BJ (cell line): ENCODE results near the gene CCL3. TPM values are rescaled to one million over a fixed set of nuclear protein-coding genes. Genes with fewer than 3 reads are reported as not detected.

ENCODE experiments used
- CTCF ChIA-PET: fragments of 350-600 bp; formaldehyde crosslinking; extraction: SDS; loops from one replicate; lab custom pipeline; 2021; ENCODE audit warnings: antibody characterized with exemption, inconsistent platforms; lab: Yijun Ruan, JAX
- POLR2A ChIA-PET: fragments of 300-600 bp; sonication (Branson Sonifier 250); formaldehyde crosslinking; extraction: SDS; loops from one replicate; lab custom pipeline; 2021; ENCODE audit warnings: antibody characterized with exemption; lab: Charles Lee
- DNase-seq: peaks from one replicate; pipeline ENCODE4 v3.0.0-alpha.2; 2011; ENCODE audit warnings: low read depth
- H3K27me3 ChIP-seq: 2 replicates; pipeline ENCODE4 v1.6.0; 2011; ENCODE audit warnings: low read length; ENCODE audit not compliant: control insufficient read depth, insufficient read depth
- H3K36me3 ChIP-seq: 2 replicates; pipeline ENCODE4 v1.5.1; 2011; ENCODE audit warnings: low read length; ENCODE audit not compliant: control insufficient read depth, insufficient read depth
- H3K4me3 ChIP-seq: 2 replicates; pipeline ENCODE4 v1.5.1; 2011; ENCODE audit warnings: low read depth, mild to moderate bottlenecking, control low read depth, low read length
- CTCF ChIP-seq: IDR thresholded peaks from 2 replicates; pipeline ENCODE4 v1.5.1; 2011; ENCODE audit warnings: low read depth, mild to moderate bottlenecking, control low read depth, inconsistent platforms, low read length, moderate library complexity; ENCODE audit not compliant: insufficient read depth
- polyA plus RNA-seq: library from polyadenylated mRNA; depleted of rRNA; stranded (reverse); fragments of >200 nt; gene quantifications from 2 replicates; pipeline ENCODE4 v1.2.3, GENCODE V29; 2011; rRNA removed
- small RNA-seq: library from RNA; depleted of rRNA; stranded (forward); fragments of <200 nt; gene quantifications from one replicate; pipeline ENCODE3, GENCODE V24; 2012; ENCODE audit warnings: low replicate concordance, low read depth; ENCODE audit not compliant: insufficient read length

The CCL3 gene
- polyA plus RNA-seq, 1 experiment: not detected

GRCh38 chr17:36055171-36055570 is 34.8 kb downstream of the CCL3 start:
- Histone ChIP-seq H3K4me3 (no peak overlapping the region), H3K36me3 (no peaks in the 10 kb centered on the region), H3K27me3 (no peaks in the 10 kb centered on the region)
- no peak for TF ChIP-seq CTCF
- POLR2A ChIA-PET: no interaction called here
- CTCF ChIA-PET: no interaction called here
- DNase-seq: no peak

- no peak for DNase-seq
- H3K4me3 ChIP-seq: no peak overlapping the region
- ChIA-PET POLR2A (no interaction called here), CTCF (interaction anchor here (1.9 kb wide), 1 partner anchor 80 kb away, joined by 5 read pairs; no protein-coding TSS in a partner anchor)
- H3K36me3 ChIP-seq: no peaks in the 10 kb centered on the region
- no peaks in the 10 kb centered on the region for H3K27me3 ChIP-seq
- no peak for TF ChIP-seq CTCF
Measured at GRCh38 chr17:36049643-36050042, 40.3 kb downstream of the CCL3 start.

- TF ChIP-seq CTCF: no peak
- no peak overlapping the region for H3K4me3 ChIP-seq
- CTCF ChIA-PET: interaction anchor here (0.9 to 1.9 kb wide), 2 partner anchors 39 to 79 kb away, joined by 3 to 5 read pairs; no protein-coding TSS in a partner anchor
- POLR2A ChIA-PET: no interaction called here
- no peaks in the 10 kb centered on the region for H3K27me3 ChIP-seq
- DNase-seq: no peak
- H3K36me3 ChIP-seq: no peaks in the 10 kb centered on the region
Measured at GRCh38 chr17:36048066-36048465, 41.9 kb downstream of the CCL3 start.

Small RNAs within 50 kb of the gene (small RNA-seq; reads per million reads assigned to genes)
- gene RN7SL301P: not detected

Other genes with a start within 250 kb of the CCL3 start
- not detected in 2 replicates for gene HEATR9, start 221.3 kb downstream of the CCL3 start, polyA plus RNA-seq
- gene CCL5, start 209.8 kb downstream of the CCL3 start, polyA plus RNA-seq: 0.16 TPM in 2 replicates
- gene RDM1, start 159.4 kb downstream of the CCL3 start, polyA plus RNA-seq: 0.17 and 0.20 TPM in 2 replicates
- gene LYZL6, start 146.4 kb downstream of the CCL3 start, polyA plus RNA-seq: not detected in 2 replicates
- gene CCL16, start 108.6 kb downstream of the CCL3 start, polyA plus RNA-seq: not detected in 2 replicates
- gene CCL14, start 103.4 kb downstream of the CCL3 start, polyA plus RNA-seq: not detected in 2 replicates
- gene CCL15, start 88.6 kb downstream of the CCL3 start, polyA plus RNA-seq: not detected in 2 replicates
- not detected in 2 replicates for gene CCL23, start 72.2 kb downstream of the CCL3 start, polyA plus RNA-seq
- not detected in 2 replicates for gene CCL18, start 25.9 kb downstream of the CCL3 start, polyA plus RNA-seq
- gene CCL4, start 13.7 kb upstream of the CCL3 start, polyA plus RNA-seq: not detected in 2 replicates
- gene TBC1D3B, start 86.5 kb upstream of the CCL3 start, polyA plus RNA-seq: 1.4 and 2.3 TPM in 2 replicates
- not detected in 2 replicates for gene CCL3L1, start 106.6 kb upstream of the CCL3 start, polyA plus RNA-seq
- not detected in 2 replicates for gene CCL4L2, start 120.9 kb upstream of the CCL3 start, polyA plus RNA-seq
- 0.11 TPM in 1 of 2 replicates, not detected in the other for gene TBC1D3I, start 174.4 kb upstream of the CCL3 start, polyA plus RNA-seq
- not detected in 2 replicates for gene TBC1D3G, start 233.7 kb upstream of the CCL3 start, polyA plus RNA-seq